IPS-15b (cell line): ENCODE results near the gene PNCK.

ENCODE experiments used
- H3K27me3 ChIP-seq: one replicate; pipeline ENCODE4 v1.6.1; 2013; ENCODE audit warnings: low read length; ENCODE audit not compliant: control insufficient read depth, insufficient read depth
- H3K36me3 ChIP-seq: one replicate; pipeline ENCODE4 v1.6.1; 2013; ENCODE audit warnings: low read length; ENCODE audit not compliant: control insufficient read depth, insufficient read depth
- H3K4me1 ChIP-seq: one replicate; pipeline ENCODE4 v1.6.1; 2013; ENCODE audit warnings: mild to moderate bottlenecking, low read length; ENCODE audit not compliant: control insufficient read depth, insufficient read depth
- H3K4me3 ChIP-seq: one replicate; pipeline ENCODE4 v1.5.1; 2013; ENCODE audit warnings: low read depth, low read length
- H3K9ac ChIP-seq: one replicate; pipeline ENCODE4 v1.6.1; 2013; ENCODE audit warnings: low read depth, mild to moderate bottlenecking, low read length
- H3K9me3 ChIP-seq: one replicate; pipeline ENCODE4 v1.6.1; 2013; ENCODE audit warnings: mild to moderate bottlenecking, low read length; ENCODE audit not compliant: control insufficient read depth, insufficient read depth

Gene PNCK

GRCh38 chrX:153674219-153674851, 722 bp upstream of the PNCK start:
- Histone ChIP-seq H3K4me1 (no peaks in the 10 kb centered on the region), H3K4me3 (no peak overlapping the region), H3K36me3 (no peaks in the 10 kb centered on the region), H3K9me3 (no peaks in the 10 kb centered on the region), H3K9ac (no peak overlapping the region), H3K27me3 (no peaks in the 10 kb centered on the region)

DNA sequence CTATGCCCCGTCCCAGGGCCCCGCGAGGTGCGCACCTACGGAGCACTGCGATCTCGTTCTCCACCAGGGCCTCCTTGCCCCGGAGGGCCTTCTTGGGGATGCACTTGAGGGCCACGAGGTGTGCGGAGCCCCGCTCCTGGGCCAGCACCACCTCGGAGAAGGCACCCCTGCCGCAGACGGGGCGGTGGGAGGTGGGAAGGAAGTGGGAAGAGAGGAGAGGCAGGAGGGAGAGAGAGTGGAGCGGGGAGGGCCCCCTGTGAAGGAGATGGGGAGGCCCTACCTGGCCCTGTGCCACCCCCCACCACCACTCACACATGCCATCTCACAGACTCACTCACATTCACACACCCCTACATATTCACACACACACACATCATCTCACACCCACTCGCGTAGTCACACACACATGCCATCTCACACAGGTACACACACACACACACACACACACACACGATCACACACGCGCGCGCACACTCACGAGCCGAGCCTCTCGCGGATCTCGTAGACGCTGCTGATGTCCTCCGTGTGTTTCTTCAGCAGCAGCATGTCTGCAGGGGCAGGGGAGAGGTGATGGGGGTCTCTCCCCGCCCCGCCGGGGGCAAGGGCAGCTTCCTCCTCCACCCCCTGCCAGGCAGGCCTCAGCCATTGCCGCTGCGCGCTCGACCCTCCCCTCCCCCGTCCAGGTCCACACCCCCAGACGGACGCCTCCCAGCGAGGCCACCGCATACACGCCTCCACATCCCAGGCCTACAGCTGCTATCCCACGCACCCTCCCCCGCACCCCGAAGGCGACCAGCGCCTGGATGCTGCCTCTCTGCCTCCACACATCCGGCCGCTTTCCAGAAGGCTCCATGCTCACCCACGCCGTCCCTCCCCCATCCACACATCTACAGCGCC, 834 bp downstream of the PNCK start:
- Histone ChIP-seq H3K9me3 (no peaks in the 10 kb centered on the region), H3K27me3 (no peaks in the 10 kb centered on the region), H3K4me3 (no peak overlapping the region), H3K36me3 (no peaks in the 10 kb centered on the region), H3K9ac (no peak overlapping the region), H3K4me1 (no peaks in the 10 kb centered on the region)

GRCh38 chrX:153671589-153672530, 1.8 kb downstream of the PNCK start:
- no peaks in the 10 kb centered on the region for H3K4me1 ChIP-seq
- no peaks in the 10 kb centered on the region for H3K36me3 ChIP-seq
- peaks cover 2% of the 10 kb centered on the region for H3K27me3 ChIP-seq
- no peaks in the 10 kb centered on the region for H3K9me3 ChIP-seq
- no peak overlapping the region for H3K4me3 ChIP-seq
- H3K9ac ChIP-seq: no peak overlapping the region

DNA sequence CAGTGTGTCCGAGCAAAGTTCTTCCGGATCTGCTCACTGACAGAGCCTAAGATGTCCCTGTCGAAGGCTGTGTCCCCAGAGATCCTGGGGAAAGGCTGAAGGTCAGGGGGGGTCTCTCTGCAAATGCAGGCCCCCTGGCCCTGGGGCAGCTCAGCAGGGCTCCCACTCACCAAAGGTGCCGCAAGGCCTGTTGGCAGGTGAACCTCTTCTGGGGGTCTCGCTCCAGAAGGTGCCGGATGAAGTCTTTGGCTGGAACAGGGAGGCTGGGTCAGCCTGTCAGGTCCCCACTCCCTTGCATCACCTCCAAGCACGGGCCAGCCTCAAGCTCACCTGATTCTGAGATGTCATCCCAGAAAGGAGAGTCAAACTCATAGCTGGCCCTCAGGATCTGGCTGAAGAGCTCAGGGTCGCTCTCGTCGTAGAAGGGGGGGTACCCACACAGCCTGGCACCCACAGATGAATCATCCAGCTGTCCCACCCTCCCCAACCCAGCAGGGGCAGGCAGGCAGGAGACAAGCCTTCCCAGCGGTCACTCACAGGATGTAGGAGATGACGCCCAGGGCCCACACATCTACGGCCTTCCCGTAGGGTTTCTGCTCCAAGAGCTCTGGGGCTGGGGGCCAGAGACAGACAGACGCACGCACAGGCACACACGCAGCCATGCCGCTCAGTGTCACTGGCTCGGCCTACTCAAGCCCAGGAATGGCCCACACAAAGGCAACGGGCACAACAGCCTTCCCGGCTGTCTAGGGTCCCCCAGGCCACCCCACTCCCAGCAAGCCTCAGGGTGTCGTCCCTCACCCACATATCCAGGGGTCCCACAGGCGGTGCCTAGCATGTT, 2.6 kb downstream of the PNCK start:
- Histone ChIP-seq H3K36me3 (no peaks in the 10 kb centered on the region), H3K27me3 (peaks cover 2% of the 10 kb centered on the region), H3K4me3 (no peak overlapping the region), H3K9ac (no peak overlapping the region), H3K4me1 (no peaks in the 10 kb centered on the region), H3K9me3 (no peaks in the 10 kb centered on the region)

- Histone ChIP-seq H3K9ac (no peak overlapping the region), H3K4me1 (no peaks in the 10 kb centered on the region), H3K36me3 (no peaks in the 10 kb centered on the region), H3K9me3 (no peaks in the 10 kb centered on the region), H3K27me3 (peaks cover 2% of the 10 kb centered on the region), H3K4me3 (no peak overlapping the region)
These were observed 3.5 kb downstream of the PNCK start for GRCh38 chrX:153669901-153670731.

GRCh38 chrX:153669174-153669890, 4.3 kb downstream of the PNCK start:
- no peaks in the 10 kb centered on the region for H3K36me3 ChIP-seq
- H3K4me3 ChIP-seq: no peak overlapping the region
- H3K27me3 ChIP-seq: peaks cover 2% of the 10 kb centered on the region
- no peak overlapping the region for H3K9ac ChIP-seq
- H3K9me3 ChIP-seq: no peaks in the 10 kb centered on the region
- H3K4me1 ChIP-seq: no peaks in the 10 kb centered on the region

DNA sequence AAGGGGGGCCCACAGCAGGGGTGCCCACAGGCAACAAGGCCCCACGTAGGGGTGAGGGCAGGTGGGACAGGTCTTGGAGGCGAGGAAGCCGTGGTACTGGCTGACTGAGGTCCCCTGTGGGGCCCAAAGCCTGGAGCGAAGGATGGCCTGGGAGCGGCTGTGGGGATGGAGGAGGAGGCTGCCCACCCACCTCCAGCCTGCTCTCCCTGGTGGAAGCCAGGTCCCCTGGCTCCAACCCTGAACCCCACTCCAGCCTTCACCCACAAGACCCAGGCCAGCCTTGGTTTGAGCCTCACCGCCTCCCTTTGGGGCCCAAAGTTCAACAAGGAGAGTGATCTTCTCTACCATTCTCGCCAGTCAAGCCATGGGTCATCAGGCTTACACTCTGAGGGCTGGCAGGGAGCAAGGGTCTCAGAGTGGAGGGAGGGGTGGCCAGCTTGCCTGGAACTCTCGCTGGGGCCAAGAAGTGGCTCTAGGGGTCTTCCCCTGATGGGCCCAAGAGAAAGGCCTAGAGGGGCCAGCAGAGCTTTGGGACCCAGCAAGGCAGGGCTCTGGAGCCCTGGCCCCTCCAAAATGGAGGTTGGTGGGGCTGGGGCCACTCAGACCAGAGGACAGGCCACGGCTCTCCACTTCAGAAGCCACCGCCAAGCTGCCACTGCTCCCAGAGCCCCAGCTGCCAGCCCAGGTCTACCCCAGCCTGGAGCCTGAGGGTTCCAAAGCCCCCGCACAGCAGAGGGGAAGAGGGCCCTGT, 5.0 kb downstream of the PNCK start:
- Histone ChIP-seq H3K4me3 (no peak overlapping the region), H3K4me1 (no peaks in the 10 kb centered on the region), H3K9ac (no peak overlapping the region), H3K9me3 (no peaks in the 10 kb centered on the region), H3K36me3 (no peaks in the 10 kb centered on the region), H3K27me3 (peaks cover 2% of the 10 kb centered on the region)

DNA sequence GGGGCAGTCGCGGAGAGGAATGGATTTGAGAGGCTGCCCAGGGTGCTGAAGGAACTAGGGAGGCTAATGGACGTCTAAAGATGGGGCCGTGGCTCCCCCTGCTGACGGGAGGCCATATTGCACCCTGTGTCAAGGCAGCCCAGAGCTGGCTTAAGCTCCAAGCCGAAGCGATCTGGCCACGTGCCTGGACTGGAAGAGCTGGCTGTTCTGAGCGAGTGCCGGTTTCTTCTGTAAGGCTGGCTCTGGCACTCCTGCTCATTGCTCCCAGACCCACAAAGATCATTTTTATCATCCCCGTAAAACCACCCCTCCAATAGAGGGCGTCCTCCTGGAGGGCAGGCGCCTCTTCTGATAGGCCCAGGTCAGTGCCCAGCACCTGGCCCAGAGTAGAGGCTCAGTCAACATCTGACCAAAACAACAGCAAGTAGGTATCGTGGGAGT, 5.6 kb downstream of the PNCK start:
- peak overlapping the region; percentile 49 for H3K4me3 ChIP-seq
- H3K4me1 ChIP-seq: no peaks in the 10 kb centered on the region
- no peaks in the 10 kb centered on the region for H3K36me3 ChIP-seq
- H3K9me3 ChIP-seq: no peaks in the 10 kb centered on the region
- H3K9ac ChIP-seq: peak overlapping the region; percentile 54
- H3K27me3 ChIP-seq: peaks cover 2% of the 10 kb centered on the region

- Histone ChIP-seq H3K4me3 (peak overlapping the region; percentile 49), H3K36me3 (no peaks in the 10 kb centered on the region), H3K27me3 (peaks cover 2% of the 10 kb centered on the region), H3K9me3 (no peaks in the 10 kb centered on the region), H3K4me1 (no peaks in the 10 kb centered on the region), H3K9ac (peak overlapping the region; percentile 54)
These were observed 6.2 kb downstream of the PNCK start for GRCh38 chrX:153667281-153667955.
